Measurements from ENCODE around the gene SEMG2.

DNA sequence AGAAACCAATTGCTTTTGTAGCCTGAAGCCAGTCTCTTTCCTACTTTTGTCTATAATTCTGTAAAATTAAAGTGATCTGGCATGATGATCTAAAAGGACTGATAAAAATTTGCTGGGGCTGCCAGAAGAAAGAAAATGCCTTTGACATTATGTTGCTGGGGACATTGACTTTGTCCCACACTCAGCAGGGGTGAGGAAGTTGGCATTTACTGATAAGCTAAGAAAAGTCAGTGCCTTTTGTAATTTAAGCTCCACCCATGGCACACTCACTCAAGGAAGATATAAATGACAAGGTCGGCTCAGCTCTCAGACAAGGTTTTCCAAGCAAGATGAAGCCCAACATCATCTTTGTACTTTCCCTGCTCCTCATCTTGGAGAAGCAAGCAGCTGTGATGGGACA, 14.4 kb upstream of the SEMG2 start, which contains the start of gene SEMG1:
- TF ChIP-seq NFE2L2 (IDR thresholded peaks at IDR 0.05; ENCODE audit: low read length), result no peak
- no peak for TF ChIP-seq POLR2A (IDR thresholded peaks at IDR 0.05; ENCODE audit: insufficient read depth in 1 of 2, low read depth in 2 of 2, low read length in 2 of 2)
- TF ChIP-seq KDM1A (CRISPR knock-in tag; IDR thresholded peaks at IDR 0.05), result no peak
- no peak for TF ChIP-seq ZFYVE20 (CRISPR knock-in tag; IDR thresholded peaks at IDR 0.05; ENCODE audit: borderline replicate concordance, low read depth)
- no peak for TF ChIP-seq CREM (IDR thresholded peaks at IDR 0.05)
- no peak for TF ChIP-seq CREM (CRISPR knock-in tag; IDR thresholded peaks at IDR 0.05)
- TF ChIP-seq, protein P1, sequence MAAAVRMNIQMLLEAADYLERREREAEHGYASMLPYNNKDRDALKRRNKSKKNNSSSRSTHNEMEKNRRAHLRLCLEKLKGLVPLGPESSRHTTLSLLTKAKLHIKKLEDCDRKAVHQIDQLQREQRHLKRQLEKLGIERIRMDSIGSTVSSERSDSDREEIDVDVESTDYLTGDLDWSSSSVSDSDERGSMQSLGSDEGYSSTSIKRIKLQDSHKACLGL (CRISPR knock-in tag; IDR thresholded peaks at IDR 0.05), result no peak
- no peak for TF ChIP-seq HNRNPK (IDR thresholded peaks at IDR 0.05; ENCODE audit: low read depth, low read length, poor library complexity, severe bottlenecking)
- no peak for TF ChIP-seq ZNF543 (CRISPR knock-in tag; IDR thresholded peaks at IDR 0.05)
- no peak for TF ChIP-seq NFIC (IDR thresholded peaks at IDR 0.05; ENCODE audit: low read length)
- no peak for TF ChIP-seq TGIF2 (CRISPR knock-in tag; IDR thresholded peaks at IDR 0.05)
- TF ChIP-seq, protein P2, sequence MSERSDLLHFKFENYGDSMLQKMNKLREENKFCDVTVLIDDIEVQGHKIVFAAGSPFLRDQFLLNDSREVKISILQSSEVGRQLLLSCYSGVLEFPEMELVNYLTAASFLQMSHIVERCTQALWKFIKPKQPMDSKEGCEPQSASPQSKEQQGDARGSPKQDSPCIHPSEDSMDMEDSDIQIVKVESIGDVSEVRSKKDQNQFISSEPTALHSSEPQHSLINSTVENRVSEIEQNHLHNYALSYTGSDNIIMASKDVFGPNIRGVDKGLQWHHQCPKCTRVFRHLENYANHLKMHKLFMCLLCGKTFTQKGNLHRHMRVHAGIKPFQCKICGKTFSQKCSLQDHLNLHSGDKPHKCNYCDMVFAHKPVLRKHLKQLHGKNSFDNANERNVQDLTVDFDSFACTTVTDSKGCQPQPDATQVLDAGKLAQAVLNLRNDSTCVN (CRISPR knock-in tag; IDR thresholded peaks at IDR 0.05; ENCODE audit: borderline replicate concordance), result no peak
- TF ChIP-seq ELF1 (CRISPR knock-in tag; IDR thresholded peaks at IDR 0.05), result no peak
- TF ChIP-seq ZNF124 (CRISPR knock-in tag; IDR thresholded peaks at IDR 0.05), result no peak
- TF ChIP-seq CHD4 (IDR thresholded peaks at IDR 0.05; ENCODE audit: borderline replicate concordance, low read length), result no peak
